ENCODE data around the gene NFIC.
"Not testable (repeated sequence)": the region's sequence is repeated elsewhere in the genome, so short reads cannot be mapped to it uniquely, and the experiment has no call there.

NFIC gene

GRCh38 chr19:3398114-3398899 is 31.9 kb downstream of the NFIC start:
- H3K27ac ChIP-seq (ENCODE audit: poor library complexity, severe bottlenecking) = no peak overlapping the region
- H3K36me3 ChIP-seq (ENCODE audit: low read depth) = peaks cover 25% of the 10 kb centered on the region
- no peaks in the 10 kb centered on the region for H3K9me3 ChIP-seq (ENCODE audit: severe bottlenecking)
- H3K27me3 ChIP-seq (ENCODE audit: insufficient read depth, poor library complexity, severe bottlenecking) = no peaks in the 10 kb centered on the region
- H3K4me3 ChIP-seq (ENCODE audit: severe bottlenecking) = no peak overlapping the region
- H3K4me1 ChIP-seq (ENCODE audit: insufficient read depth, poor library complexity, severe bottlenecking) = peaks cover 4% of the 10 kb centered on the region
- DNase-seq (ENCODE audit: low spot score) (no peak), ATAC-seq (ENCODE audit: low read depth) (no peak)
- no peak for TF ChIP-seq CTCF (IDR thresholded peaks at IDR 0.05; ENCODE audit: poor library complexity, severe bottlenecking)

DNA sequence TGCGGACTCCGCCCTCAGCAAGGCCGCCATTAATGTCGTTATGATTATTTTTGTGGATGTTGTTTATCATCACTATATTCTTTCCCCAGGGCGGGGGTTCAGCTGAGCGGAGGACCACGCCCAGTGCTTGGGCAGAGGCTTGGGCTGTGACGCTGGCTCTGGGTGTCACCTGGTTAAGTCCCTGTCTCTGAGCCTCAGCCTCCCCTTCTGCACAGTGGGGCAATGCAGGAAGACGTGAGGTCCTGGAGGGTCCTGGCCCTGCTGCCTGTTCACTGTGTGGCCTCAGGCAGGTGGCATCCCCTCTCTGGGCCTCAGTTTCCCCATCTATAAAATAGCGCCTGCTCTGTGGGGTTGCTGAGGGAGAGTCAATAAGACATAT is 32.5 kb downstream of the NFIC start:
- Histone ChIP-seq H3K9me3 (ENCODE audit: severe bottlenecking) (no peaks in the 10 kb centered on the region), H3K36me3 (ENCODE audit: low read depth) (peaks cover 26% of the 10 kb centered on the region), H3K4me1 (ENCODE audit: insufficient read depth, poor library complexity, severe bottlenecking) (peaks cover 4% of the 10 kb centered on the region), H3K27ac (ENCODE audit: poor library complexity, severe bottlenecking) (no peak overlapping the region), H3K27me3 (ENCODE audit: insufficient read depth, poor library complexity, severe bottlenecking) (no peaks in the 10 kb centered on the region), H3K4me3 (ENCODE audit: severe bottlenecking) (no peak overlapping the region)
- ATAC-seq (ENCODE audit: low read depth) = no peak
- DNase-seq (ENCODE audit: low spot score) = no peak
- no peak for TF ChIP-seq CTCF (IDR thresholded peaks at IDR 0.05; ENCODE audit: poor library complexity, severe bottlenecking)

DNA sequence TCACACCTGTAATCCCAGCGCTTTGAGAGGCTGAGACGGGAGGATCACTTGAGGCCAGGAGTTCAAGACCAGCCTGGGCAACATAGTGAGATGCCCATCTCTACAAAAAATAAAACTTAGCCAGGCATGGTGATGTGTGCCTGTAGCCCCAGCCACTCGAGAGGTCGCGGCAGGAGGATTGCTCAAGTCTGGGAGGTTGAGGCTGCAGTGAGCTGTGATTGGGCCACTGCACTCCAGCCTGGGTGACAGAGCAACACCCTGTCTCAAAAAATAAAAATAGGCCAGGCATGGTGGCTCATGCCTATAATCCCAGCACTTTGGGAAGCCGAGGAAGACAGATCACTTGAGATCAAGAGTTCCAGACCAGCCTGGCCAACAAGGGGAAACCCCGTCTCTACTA is 32.9 kb downstream of the NFIC start:
- not testable (repeated sequence) for DNase-seq (ENCODE audit: low spot score); H3K27ac ChIP-seq (ENCODE audit: poor library complexity, severe bottlenecking); H3K27me3 ChIP-seq (ENCODE audit: insufficient read depth, poor library complexity, severe bottlenecking); H3K4me3 ChIP-seq (ENCODE audit: severe bottlenecking); ATAC-seq (ENCODE audit: low read depth); H3K9me3 ChIP-seq (ENCODE audit: severe bottlenecking); H3K4me1 ChIP-seq (ENCODE audit: insufficient read depth, poor library complexity, severe bottlenecking)
- H3K36me3 ChIP-seq (ENCODE audit: low read depth) = peaks cover 26% of the 10 kb centered on the region

DNA sequence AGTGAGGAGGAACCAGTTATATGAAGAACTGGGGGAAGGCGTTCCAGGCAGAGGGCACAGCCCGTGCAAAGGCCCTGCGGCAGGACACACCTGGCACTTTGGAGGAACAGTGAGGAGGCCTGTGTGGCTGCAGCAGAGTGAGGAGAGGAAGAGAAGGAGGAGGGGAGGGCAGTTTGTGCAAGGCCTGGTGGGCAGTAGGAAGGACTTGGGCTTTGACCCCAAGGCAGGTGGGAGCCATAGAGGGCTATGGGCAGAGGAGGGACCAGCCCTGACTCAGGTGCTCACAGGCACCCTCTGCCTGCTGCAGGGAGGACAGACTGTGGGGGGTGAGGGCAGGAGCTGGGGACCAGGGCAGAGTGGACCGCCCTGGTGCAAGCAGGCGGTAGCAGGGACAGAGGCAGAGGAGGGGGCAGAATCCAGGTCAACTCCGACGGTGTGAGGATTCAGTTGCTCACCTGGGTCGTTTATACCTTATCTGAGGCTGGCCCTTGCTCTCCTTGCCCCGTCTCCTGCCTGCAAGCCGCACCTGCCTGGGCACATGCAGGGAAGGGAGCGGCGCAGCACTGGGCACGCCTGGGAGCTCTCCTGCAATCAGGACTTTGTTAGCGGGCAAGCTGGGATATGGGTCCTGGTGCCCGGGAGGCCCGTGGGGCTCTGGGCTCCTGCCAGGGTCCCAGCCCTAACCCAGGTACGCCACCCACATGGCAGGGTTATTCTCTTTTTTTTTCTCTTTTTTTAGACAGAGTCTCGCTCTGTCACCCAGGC is 34.8 kb downstream of the NFIC start:
- DNase-seq (ENCODE audit: low spot score) (no peak), ATAC-seq (ENCODE audit: low read depth) (no peak)
- no peak for TF ChIP-seq CTCF (IDR thresholded peaks at IDR 0.05; ENCODE audit: poor library complexity, severe bottlenecking)
- Histone ChIP-seq H3K4me1 (ENCODE audit: insufficient read depth, poor library complexity, severe bottlenecking) (peaks cover 4% of the 10 kb centered on the region), H3K27me3 (ENCODE audit: insufficient read depth, poor library complexity, severe bottlenecking) (no peaks in the 10 kb centered on the region), H3K36me3 (ENCODE audit: low read depth) (peaks cover 27% of the 10 kb centered on the region), H3K4me3 (ENCODE audit: severe bottlenecking) (no peak overlapping the region), H3K27ac (ENCODE audit: poor library complexity, severe bottlenecking) (no peak overlapping the region), H3K9me3 (ENCODE audit: severe bottlenecking) (no peaks in the 10 kb centered on the region)

GRCh38 chr19:3402631-3403443 is 36.5 kb downstream of the NFIC start:
- H3K4me3 ChIP-seq (ENCODE audit: severe bottlenecking) = no peak overlapping the region
- H3K27me3 ChIP-seq (ENCODE audit: insufficient read depth, poor library complexity, severe bottlenecking) = no peaks in the 10 kb centered on the region
- no peak for ATAC-seq (ENCODE audit: low read depth)
- H3K4me1 ChIP-seq (ENCODE audit: insufficient read depth, poor library complexity, severe bottlenecking) = no peaks in the 10 kb centered on the region
- no peak overlapping the region for H3K27ac ChIP-seq (ENCODE audit: poor library complexity, severe bottlenecking)
- peaks cover 20% of the 10 kb centered on the region for H3K36me3 ChIP-seq (ENCODE audit: low read depth)
- no peak for TF ChIP-seq CTCF (IDR thresholded peaks at IDR 0.05; ENCODE audit: poor library complexity, severe bottlenecking)
- H3K9me3 ChIP-seq (ENCODE audit: severe bottlenecking) = no peaks in the 10 kb centered on the region
- no peak for DNase-seq (ENCODE audit: low spot score)
